PC-3 (cell line): ENCODE measurements around the gene ACTN4. TPM values are rescaled to one million over a fixed set of nuclear protein-coding genes. Genes with fewer than 3 reads are reported as not detected.
"Not testable (repeated sequence)": the region's sequence is repeated elsewhere in the genome, so short reads cannot be mapped to it uniquely, and the experiment has no call there.

Experiments
- ATAC-seq: fragments of 200-7000 bp; cut with Tn5 transposase; 2 replicates; pipeline ENCODE4 v1.9.1; 2020; ENCODE audit warnings: mild to moderate bottlenecking, moderate library complexity
- BruUV-seq: library from RNA; stranded (reverse); fragments of 400-500 nt; replicated peaks from 2 replicates; lab custom pipeline; 2021; lab: Mats Ljungman, UMichigan
- CTCF ChIA-PET: fragments of 300-600 bp; sonication (Branson Sonifier 250); formaldehyde crosslinking; loops from one replicate; lab custom pipeline; 2022; ENCODE audit warnings: antibody characterized with exemption; lab: Charles Lee
- POLR2A ChIA-PET: fragments of 300-600 bp; sonication (Branson Sonifier 250); formaldehyde crosslinking; loops from one replicate; lab custom pipeline; 2022; ENCODE audit warnings: antibody characterized with exemption; ENCODE audit not compliant: unreplicated experiment; lab: Charles Lee
- DNase-seq: peaks from one replicate; pipeline ENCODE4 v3.0.0-alpha.2; 2015
- H2AFZ ChIP-seq: fragments of 300-600 bp; sonication (generic); 2 replicates; pipeline ENCODE4 v1.6.0; 2016; ENCODE audit warnings: antibody characterized with exemption, low read length
- H3F3A ChIP-seq: fragments of 300-600 bp; sonication (generic); one replicate; pipeline ENCODE4 v1.6.0; 2017; ENCODE audit warnings: antibody characterized with exemption, low read length, control low read depth, mild to moderate bottlenecking; ENCODE audit not compliant: unreplicated experiment
- H3K27ac ChIP-seq: fragments of 300-600 bp; sonication (generic); 2 replicates; pipeline ENCODE4 v1.5.1; 2016; ENCODE audit warnings: mild to moderate bottlenecking, low read length
- H3K27me3 ChIP-seq: fragments of 300-600 bp; sonication (generic); 2 replicates; pipeline ENCODE4 v1.6.1; 2016; ENCODE audit warnings: low read length, mixed read lengths
- H3K36me3 ChIP-seq: fragments of 300-600 bp; sonication (generic); 2 replicates; pipeline ENCODE4 v1.6.1; 2016; ENCODE audit warnings: low read depth, mixed run types, low read length, mixed read lengths
- H3K4me1 ChIP-seq: fragments of 300-600 bp; sonication (generic); 2 replicates; pipeline ENCODE4 v1.5.1; 2016; ENCODE audit warnings: low read length; ENCODE audit not compliant: insufficient read depth
- H3K4me2 ChIP-seq: fragments of 300-600 bp; sonication (generic); 2 replicates; pipeline ENCODE4 v1.6.0; 2016; ENCODE audit warnings: low read length
- H3K4me3 ChIP-seq: fragments of 300-600 bp; sonication (generic); 2 replicates; pipeline ENCODE4 v1.5.1; 2016; ENCODE audit warnings: mild to moderate bottlenecking, low read length, mixed read lengths
- H3K79me2 ChIP-seq: fragments of 300-600 bp; sonication (generic); 2 replicates; pipeline ENCODE4 v1.6.1; 2017; ENCODE audit warnings: low read length, mixed read lengths
- H3K9ac ChIP-seq: fragments of 300-600 bp; sonication (generic); 2 replicates; pipeline ENCODE4 v1.6.0; 2016; ENCODE audit warnings: mild to moderate bottlenecking, low read length
- H3K9me2 ChIP-seq: fragments of 300-600 bp; sonication (generic); replicated peaks from 2 replicates; pipeline ENCODE4 v1.6.1; 2016; ENCODE audit warnings: mixed run types, low read length, mixed read lengths
- H3K9me3 ChIP-seq: fragments of 300-600 bp; sonication (generic); 2 replicates; pipeline ENCODE4 v1.6.1; 2016; ENCODE audit warnings: low read length, mixed read lengths
- H4K20me1 ChIP-seq: fragments of 300-600 bp; sonication (generic); 2 replicates; pipeline ENCODE4 v1.6.1; 2016; ENCODE audit warnings: low read length, mixed read lengths
- EZH2 ChIP-seq: fragments of 300-600 bp; sonication (generic); IDR thresholded peaks from one replicate; pipeline ENCODE4 v1.6.1; 2017; ENCODE audit warnings: antibody characterized with exemption, mild to moderate bottlenecking, low read length; ENCODE audit not compliant: unreplicated experiment
- EZH2phosphoT487 ChIP-seq: fragments of 300-600 bp; sonication (generic); IDR thresholded peaks from 2 replicates; pipeline ENCODE4 v1.6.1; 2018; ENCODE audit warnings: mild to moderate bottlenecking, antibody characterized with exemption, low read length, borderline replicate concordance
- intact Hi-C: fragments of 100-400 bp; cut with micrococcal nuclease; formaldehyde crosslinking; loops from 2 replicates; pipeline ENCODE4 v1.9.0; 2023
- total RNA-seq: library from RNA; depleted of rRNA; stranded (reverse); fragments of >200 nt; gene quantifications from 2 replicates; pipeline ENCODE4 v1.2.3, GENCODE V29; 2014
- TF ChIP-seq, protein P1 (sequence below): fragments of 300-600 bp; sonication (generic); conservative IDR thresholded peaks from 2 replicates; pipeline ENCODE4 v1.5.1; 2017; ENCODE audit warnings: antibody characterized with exemption, low read depth, mild to moderate bottlenecking, low read length

Gene ACTN4
- total RNA-seq, 1 experiment from 2014 or later: 397 TPM

DNA sequence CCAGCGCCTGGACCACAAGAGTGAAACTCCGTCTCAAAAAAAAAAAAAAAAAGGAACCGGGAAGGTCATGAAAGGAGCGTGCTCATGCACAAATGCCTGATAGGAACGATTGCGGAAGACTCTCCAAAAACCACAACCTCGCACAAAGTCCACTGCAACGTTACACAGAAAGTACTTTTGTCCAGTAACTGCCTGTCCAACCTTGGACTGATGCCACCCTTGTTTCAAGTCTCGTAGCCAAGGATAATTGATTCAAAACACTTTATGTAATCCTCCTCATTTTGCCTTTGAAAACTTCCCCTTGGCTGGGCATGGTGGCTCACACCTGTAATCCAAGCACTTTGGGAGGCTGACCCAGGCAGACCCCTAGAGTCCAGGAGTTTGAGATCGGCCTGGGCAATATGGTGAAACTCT, 112.1 kb downstream of the ACTN4 start:
- no peaks in the 10 kb centered on the region for H3K9me2 ChIP-seq
- no peak overlapping the region for H3K4me2 ChIP-seq
- H2AFZ ChIP-seq: no peak overlapping the region
- no peak for DNase-seq
- H4K20me1 ChIP-seq: no peaks in the 10 kb centered on the region
- no peak for ATAC-seq
- H3K79me2 ChIP-seq: no peaks in the 10 kb centered on the region
- no peaks in the 10 kb centered on the region for H3F3A ChIP-seq
- no peaks in the 10 kb centered on the region for H3K9me3 ChIP-seq
- no peaks in the 10 kb centered on the region for H3K27me3 ChIP-seq
- no peak overlapping the region for H3K27ac ChIP-seq
- no peak for TF ChIP-seq EZH2
- no peak for TF ChIP-seq EZH2phosphoT487
- TF ChIP-seq, protein P1, sequence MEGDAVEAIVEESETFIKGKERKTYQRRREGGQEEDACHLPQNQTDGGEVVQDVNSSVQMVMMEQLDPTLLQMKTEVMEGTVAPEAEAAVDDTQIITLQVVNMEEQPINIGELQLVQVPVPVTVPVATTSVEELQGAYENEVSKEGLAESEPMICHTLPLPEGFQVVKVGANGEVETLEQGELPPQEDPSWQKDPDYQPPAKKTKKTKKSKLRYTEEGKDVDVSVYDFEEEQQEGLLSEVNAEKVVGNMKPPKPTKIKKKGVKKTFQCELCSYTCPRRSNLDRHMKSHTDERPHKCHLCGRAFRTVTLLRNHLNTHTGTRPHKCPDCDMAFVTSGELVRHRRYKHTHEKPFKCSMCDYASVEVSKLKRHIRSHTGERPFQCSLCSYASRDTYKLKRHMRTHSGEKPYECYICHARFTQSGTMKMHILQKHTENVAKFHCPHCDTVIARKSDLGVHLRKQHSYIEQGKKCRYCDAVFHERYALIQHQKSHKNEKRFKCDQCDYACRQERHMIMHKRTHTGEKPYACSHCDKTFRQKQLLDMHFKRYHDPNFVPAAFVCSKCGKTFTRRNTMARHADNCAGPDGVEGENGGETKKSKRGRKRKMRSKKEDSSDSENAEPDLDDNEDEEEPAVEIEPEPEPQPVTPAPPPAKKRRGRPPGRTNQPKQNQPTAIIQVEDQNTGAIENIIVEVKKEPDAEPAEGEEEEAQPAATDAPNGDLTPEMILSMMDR: no peak
- no peaks in the 10 kb centered on the region for H3K4me1 ChIP-seq
- no peaks in the 10 kb centered on the region for H3K36me3 ChIP-seq
- ChIA-PET CTCF (no interaction called here), POLR2A (no interaction called here)
- no peak overlapping the region for H3K4me3 ChIP-seq
- no peak overlapping the region for H3K9ac ChIP-seq
- no TSS peak for BruUV-seq
- intact Hi-C loops: no loop called here

DNA sequence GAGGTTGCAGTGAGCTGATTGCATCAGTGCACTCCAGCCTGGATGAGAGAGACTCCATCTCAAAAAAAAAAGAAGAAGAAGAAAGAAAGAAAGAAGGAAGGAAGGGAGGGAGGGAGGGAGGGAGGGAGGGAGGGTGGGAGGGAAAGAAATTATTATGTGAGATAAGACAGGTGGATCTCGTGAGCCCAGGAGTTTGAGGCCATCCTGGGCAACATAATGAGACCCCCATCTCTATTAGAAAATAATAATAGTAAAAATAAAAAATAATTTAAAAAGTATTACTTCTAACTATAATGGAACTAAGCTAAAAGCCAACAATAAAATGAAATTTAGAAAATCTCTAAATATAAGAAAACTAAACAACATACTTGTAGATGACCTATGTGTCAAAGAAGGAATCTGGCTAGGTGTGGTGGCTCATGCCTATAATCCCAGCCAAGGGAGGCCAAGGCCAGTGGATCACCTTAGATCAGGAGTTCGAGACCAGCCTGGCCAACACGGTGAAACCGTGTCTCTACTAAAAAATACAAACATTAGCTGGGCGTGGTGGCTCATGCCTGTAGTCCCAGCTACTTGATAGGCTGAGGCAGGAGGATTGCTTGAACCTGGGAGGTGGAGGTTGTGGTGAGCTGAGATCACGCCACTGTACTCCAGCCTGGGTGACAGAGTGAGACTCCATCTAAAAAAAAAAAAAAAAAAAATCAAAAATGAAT, 113.5 kb downstream of the ACTN4 start:
- H3K4me3 ChIP-seq, H3K9me3 ChIP-seq, DNase-seq, H3K4me1 ChIP-seq, H3F3A ChIP-seq, BruUV-seq, H3K79me2 ChIP-seq, H3K36me3 ChIP-seq, intact Hi-C loops, H3K27me3 ChIP-seq, ATAC-seq, H3K4me2 ChIP-seq, CTCF ChIA-PET, H3K9me2 ChIP-seq, H2AFZ ChIP-seq, H4K20me1 ChIP-seq, H3K27ac ChIP-seq, H3K9ac ChIP-seq: not testable (repeated sequence)
- POLR2A ChIA-PET: interaction anchor here (0.6 kb wide), 1 partner anchor 318 kb away, joined by 6 read pairs; no protein-coding TSS in a partner anchor

DNA sequence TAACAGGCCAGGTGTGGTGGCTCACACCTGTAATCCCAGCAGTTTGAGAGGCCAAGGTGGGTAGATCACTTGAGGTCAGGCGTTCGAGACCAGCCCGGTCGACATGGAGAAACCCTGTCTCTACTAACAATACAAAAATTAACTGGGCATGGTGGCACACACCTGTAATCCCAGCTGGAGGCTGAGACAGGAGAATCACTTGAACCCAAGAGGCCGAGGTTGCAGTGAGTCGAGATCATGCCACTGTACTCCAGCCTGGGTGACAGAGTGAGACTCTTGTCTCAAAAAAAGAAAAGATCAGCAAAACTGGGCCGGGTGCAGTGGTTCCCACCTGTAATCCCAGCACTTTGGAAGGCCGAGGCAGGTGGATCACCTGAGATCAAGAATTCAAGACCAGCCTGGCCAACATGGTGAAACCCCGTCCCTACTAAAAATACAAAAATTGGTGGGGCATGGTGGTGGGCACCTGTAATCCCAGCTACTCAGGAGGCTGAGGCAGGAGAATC, 114.5 kb downstream of the ACTN4 start:
- H3F3A ChIP-seq, H3K9ac ChIP-seq, H3K4me1 ChIP-seq, CTCF ChIA-PET, H4K20me1 ChIP-seq, intact Hi-C loops, H3K9me2 ChIP-seq, H3K9me3 ChIP-seq, H3K4me3 ChIP-seq, H3K4me2 ChIP-seq, ATAC-seq, H3K36me3 ChIP-seq, H3K27ac ChIP-seq, BruUV-seq, DNase-seq, H3K79me2 ChIP-seq, H2AFZ ChIP-seq, H3K27me3 ChIP-seq: not testable (repeated sequence)
- POLR2A ChIA-PET: interaction anchor here (0.6 kb wide), 1 partner anchor 317 kb away, joined by 6 read pairs; no protein-coding TSS in a partner anchor
